HG03571 (cell line): ENCODE results near the gene GRIP1.

ENCODE experiments used
- ATAC-seq: cut with Tn5 transposase; IDR thresholded peaks from one replicate; pipeline ENCODE4 v1.9.1; 2021; ENCODE audit not compliant: unreplicated experiment

The GRIP1 gene

GRCh38 chr12:66678338-66679275 is at the start of gene GRIP1:
Gene GRIP1 (minus strand): TSS chr12:66679076. CDS start chr12:66678904, 172 bp downstream.
- no peak for ATAC-seq

- no peak for ATAC-seq
Observed at GRCh38 chr12:66726556-66726955, 47.7 kb upstream of the GRIP1 start.

- no peak for ATAC-seq
Observed at GRCh38 chr12:66725031-66725430, 46.2 kb upstream of the GRIP1 start.

GRCh38 chr12:66724616-66725015 is 45.7 kb upstream of the GRIP1 start:
- no peak for ATAC-seq

GRCh38 chr12:66724026-66724425 is 45.1 kb upstream of the GRIP1 start:
- no peak for ATAC-seq

GRCh38 chr12:66719862-66720261 is 41.0 kb upstream of the GRIP1 start:
- ATAC-seq = no peak

- ATAC-seq = no peak
Observed at GRCh38 chr12:66717036-66717673, 38.3 kb upstream of the GRIP1 start.

GRCh38 chr12:66716522-66716921 is 37.6 kb upstream of the GRIP1 start:
- ATAC-seq = no peak

- ATAC-seq = no peak
Observed at GRCh38 chr12:66714709-66715108, 35.8 kb upstream of the GRIP1 start.

GRCh38 chr12:66713984-66714383 is 35.1 kb upstream of the GRIP1 start:
- no peak for ATAC-seq

- no peak for ATAC-seq
Observed at GRCh38 chr12:66709893-66710292, 31.0 kb upstream of the GRIP1 start.

- no peak for ATAC-seq
Observed at GRCh38 chr12:66709457-66709773, 30.5 kb upstream of the GRIP1 start.

GRCh38 chr12:66708704-66709456 is 30.0 kb upstream of the GRIP1 start:
- ATAC-seq = no peak

GRCh38 chr12:66707002-66707697 is 28.3 kb upstream of the GRIP1 start:
- ATAC-seq = no peak

GRCh38 chr12:66699738-66700482 is 21.0 kb upstream of the GRIP1 start:
- no peak for ATAC-seq

GRCh38 chr12:66698558-66698957 is 19.7 kb upstream of the GRIP1 start:
- no peak for ATAC-seq

GRCh38 chr12:66697404-66697803 is 18.5 kb upstream of the GRIP1 start:
- no peak for ATAC-seq

GRCh38 chr12:66694666-66695613 is 16.1 kb upstream of the GRIP1 start:
- ATAC-seq = no peak

GRCh38 chr12:66693901-66694513 is 15.1 kb upstream of the GRIP1 start:
- ATAC-seq = peak; percentile 81
